BLaER1 (cell line): ENCODE measurements around the gene TAX1BP1.

Source experiments
- H3K27ac ChIP-seq: shearing (Covaris generic); formaldehyde crosslinking; 2 replicates; pipeline ENCODE4 v1.8.1; 2022
- H3K27me3 ChIP-seq: shearing (Covaris generic); formaldehyde crosslinking; 2 replicates; pipeline ENCODE4 v1.8.1; 2022
- H3K36me3 ChIP-seq: shearing (Covaris generic); formaldehyde crosslinking; 2 replicates; pipeline ENCODE4 v1.8.1; 2022
- H3K4me1 ChIP-seq: shearing (Covaris generic); formaldehyde crosslinking; 2 replicates; pipeline ENCODE4 v1.8.1; 2022
- H3K4me2 ChIP-seq: shearing (Covaris generic); formaldehyde crosslinking; 2 replicates; pipeline ENCODE4 v1.8.1; 2022
- H3K4me3 ChIP-seq: shearing (Covaris generic); formaldehyde crosslinking; 2 replicates; pipeline ENCODE4 v1.8.1; 2022
- H3K9ac ChIP-seq: shearing (Covaris generic); formaldehyde crosslinking; 2 replicates; pipeline ENCODE4 v1.8.1; 2022
- H3K9me3 ChIP-seq: shearing (Covaris generic); formaldehyde crosslinking; 2 replicates; pipeline ENCODE4 v1.8.1; 2022
- H4K20me1 ChIP-seq: shearing (Covaris generic); formaldehyde crosslinking; 2 replicates; pipeline ENCODE4 v1.8.1; 2022
- Cebpa-rat ChIP-seq: shearing (Covaris generic); IDR thresholded peaks from 2 replicates; pipeline ENCODE4 v1.8.1; 2022

Gene TAX1BP1

GRCh38 chr7:27872356-27873275, 132.7 kb downstream of the TAX1BP1 start:
- TF ChIP-seq Cebpa-rat: no peak
- Histone ChIP-seq H3K9me3 (peaks cover 4% of the 10 kb centered on the region; the same call in 1 of the 2 replicates), H3K4me2 (peak overlapping the region; percentile 74), H3K36me3 (no peaks in the 10 kb centered on the region), H3K9ac (no peak overlapping the region), H4K20me1 (no peaks in the 10 kb centered on the region), H3K27ac (peak overlapping the region; percentile 68), H3K4me1 (peaks cover 98% of the 10 kb centered on the region), H3K4me3 (peak overlapping the region; percentile 31; the same call in 1 of the 2 replicates), H3K27me3 (no peaks in the 10 kb centered on the region; the same call in 1 of the 2 replicates)

GRCh38 chr7:27873981-27874957, 134.3 kb downstream of the TAX1BP1 start:
- Histone ChIP-seq H3K27me3 (no peaks in the 10 kb centered on the region; the same call in 1 of the 2 replicates), H3K4me1 (peaks cover 84% of the 10 kb centered on the region), H4K20me1 (no peaks in the 10 kb centered on the region), H3K9me3 (peaks cover 4% of the 10 kb centered on the region; the same call in 1 of the 2 replicates), H3K4me2 (peak overlapping the region; percentile 74), H3K9ac (peak overlapping the region; percentile 43; the same call in 1 of the 2 replicates), H3K4me3 (no peak overlapping the region), H3K36me3 (no peaks in the 10 kb centered on the region), H3K27ac (peak overlapping the region; percentile 68)
- TF ChIP-seq Cebpa-rat: no peak

GRCh38 chr7:27875061-27875460, 135.1 kb downstream of the TAX1BP1 start:
- no peaks in the 10 kb centered on the region; the same call in 1 of the 2 replicates for H3K27me3 ChIP-seq
- peaks cover 76% of the 10 kb centered on the region for H3K4me1 ChIP-seq
- TF ChIP-seq Cebpa-rat: no peak
- H3K4me3 ChIP-seq: no peak overlapping the region
- H3K27ac ChIP-seq: no peak overlapping the region; the same call in 1 of the 2 replicates
- peak overlapping the region; percentile 74 for H3K4me2 ChIP-seq
- H4K20me1 ChIP-seq: no peaks in the 10 kb centered on the region
- H3K9ac ChIP-seq: no peak overlapping the region
- no peaks in the 10 kb centered on the region for H3K36me3 ChIP-seq
- H3K9me3 ChIP-seq: peaks cover 4% of the 10 kb centered on the region; the same call in 1 of the 2 replicates

- Histone ChIP-seq H3K4me2 (no peak overlapping the region), H3K36me3 (no peaks in the 10 kb centered on the region), H3K27ac (no peak overlapping the region), H4K20me1 (no peaks in the 10 kb centered on the region), H3K4me3 (no peak overlapping the region), H3K9me3 (peaks cover 4% of the 10 kb centered on the region; the same call in 1 of the 2 replicates), H3K4me1 (peaks cover 69% of the 10 kb centered on the region), H3K9ac (no peak overlapping the region), H3K27me3 (no peaks in the 10 kb centered on the region; the same call in 1 of the 2 replicates)
- no peak for TF ChIP-seq Cebpa-rat
Measured at GRCh38 chr7:27875832-27876231, 135.9 kb downstream of the TAX1BP1 start.

- H3K9ac ChIP-seq: no peak overlapping the region
- H3K4me1 ChIP-seq: peaks cover 59% of the 10 kb centered on the region
Measured at GRCh38 chr7:27876756-27877155, 136.8 kb downstream of the TAX1BP1 start.

More at GRCh38 chr7:27876756-27877155, 136.8 kb downstream of the TAX1BP1 start:
- Histone ChIP-seq H4K20me1 (no peaks in the 10 kb centered on the region), H3K36me3 (no peaks in the 10 kb centered on the region), H3K4me2 (peak overlapping the region; percentile 59), H3K9me3 (peaks cover 4% of the 10 kb centered on the region; the same call in 1 of the 2 replicates), H3K4me3 (no peak overlapping the region), H3K27me3 (no peaks in the 10 kb centered on the region; the same call in 1 of the 2 replicates), H3K27ac (no peak overlapping the region)
- TF ChIP-seq Cebpa-rat: no peak
